NCI-H2227 treated with DMSO at 0.1 percent for 48 hours (cell line): ENCODE results near the gene ZNF133.
"Not testable (repeated sequence)": the region's sequence is repeated elsewhere in the genome, so short reads cannot be mapped to it uniquely, and the experiment has no call there.

Experiments
- DNase-seq: peaks from one replicate; lab custom pipeline; 2025; lab: John Stamatoyannopoulos, UW

Gene ZNF133

DNA sequence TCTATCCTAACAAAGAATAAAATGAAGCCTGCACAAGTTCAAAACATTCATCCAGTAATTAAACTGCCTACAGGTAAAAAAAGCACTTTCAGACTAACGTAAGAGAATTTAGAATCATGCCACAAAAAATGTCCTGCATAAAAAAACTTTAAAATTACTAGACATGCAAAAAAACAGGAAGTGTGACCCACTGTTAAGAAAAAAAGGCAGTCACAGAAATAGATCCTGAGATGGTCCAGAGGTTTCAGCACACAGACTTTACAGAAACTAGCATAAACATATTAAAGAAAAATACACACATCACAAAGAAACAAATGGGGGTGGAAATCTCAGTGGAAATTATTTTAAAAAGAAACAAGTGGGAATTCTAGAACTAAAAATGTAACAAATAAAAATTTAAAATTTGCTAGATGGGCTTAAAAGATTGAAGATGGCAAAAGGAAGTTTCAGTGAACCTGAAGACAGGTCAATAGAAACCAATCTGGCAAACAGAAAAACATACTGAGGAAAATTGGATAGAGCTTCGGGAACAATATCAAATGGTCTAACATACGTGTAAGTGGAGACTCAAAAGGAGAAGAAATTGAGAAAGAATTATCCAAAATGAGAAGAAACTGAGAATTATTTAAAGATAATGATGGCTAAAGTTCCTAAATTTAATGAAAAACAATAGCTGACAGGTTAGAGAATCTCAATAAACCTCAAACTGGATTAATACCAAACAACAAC is 3.4 kb upstream of the ZNF133 start:
- no peak for DNase-seq

DNA sequence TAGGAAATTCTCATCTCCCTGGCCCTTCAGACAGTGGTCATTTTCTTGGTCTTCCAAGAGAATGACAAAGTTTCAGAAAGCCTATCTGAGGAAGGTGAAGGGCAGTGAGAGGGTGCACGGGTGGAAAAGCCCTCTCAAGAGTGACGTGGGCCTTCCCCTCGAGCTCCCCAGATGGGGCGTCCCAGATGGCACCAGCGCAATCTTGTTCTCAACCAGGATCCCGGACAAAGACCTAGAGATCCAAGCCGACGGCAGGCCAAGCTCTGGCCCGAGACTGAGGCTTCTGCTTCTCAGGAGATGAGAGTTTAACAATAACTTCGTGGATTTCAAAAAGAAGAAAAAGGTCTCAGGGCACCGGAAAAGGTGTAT is 797 bp upstream of the ZNF133 start:
- DNase-seq: no peak

DNA sequence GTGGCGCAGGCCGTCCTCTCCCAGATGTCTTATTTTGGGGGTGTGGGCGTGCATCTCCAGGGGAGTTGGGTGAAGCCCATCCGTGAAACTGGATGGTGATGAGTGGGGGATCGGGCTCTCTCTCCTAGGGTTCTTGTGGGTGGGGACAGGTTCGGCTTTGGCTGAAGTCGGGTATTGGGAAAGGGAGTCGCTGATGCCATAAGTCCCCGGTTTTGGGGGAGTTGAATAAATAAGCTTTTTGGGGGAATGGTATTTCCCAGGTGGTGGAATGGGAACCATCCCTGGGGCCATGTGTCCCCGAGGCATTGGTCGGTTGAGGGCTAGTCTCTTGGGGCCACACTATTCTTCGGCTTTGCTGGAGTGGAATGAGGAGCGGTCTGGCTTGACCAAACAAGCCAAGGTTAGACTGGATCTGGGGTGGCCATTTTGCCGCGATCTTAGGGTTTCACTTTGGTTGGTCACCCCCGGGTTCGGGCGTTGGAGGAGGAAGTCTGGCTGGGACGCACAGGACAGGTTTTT is 481 bp downstream of the ZNF133 start:
- DNase-seq: no peak

- DNase-seq: no peak
Measured at GRCh38 chr20:18289306-18289705, 979 bp downstream of the ZNF133 start.

DNA sequence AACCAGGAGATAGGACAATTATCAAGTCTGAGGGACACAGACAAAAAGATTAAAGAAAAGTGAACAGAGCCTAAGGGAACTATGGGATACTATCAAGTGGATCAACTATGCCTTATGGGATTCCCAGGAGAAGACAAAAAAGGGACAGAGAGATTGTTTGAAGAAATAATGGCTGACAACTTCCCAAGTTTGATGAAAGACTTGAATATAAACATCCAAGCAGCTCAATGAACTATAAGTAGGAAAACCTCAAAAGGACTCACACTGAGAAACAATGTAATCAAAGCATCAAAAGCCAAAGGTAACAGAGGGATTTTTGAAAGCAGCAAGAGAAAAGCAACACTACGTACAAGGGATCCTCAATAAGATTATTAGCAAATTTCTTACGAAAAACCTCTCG is 11.0 kb downstream of the ZNF133 start:
- no peak for DNase-seq

GRCh38 chr20:18304618-18305017 is 16.3 kb downstream of the ZNF133 start:
- DNase-seq: no peak

DNA sequence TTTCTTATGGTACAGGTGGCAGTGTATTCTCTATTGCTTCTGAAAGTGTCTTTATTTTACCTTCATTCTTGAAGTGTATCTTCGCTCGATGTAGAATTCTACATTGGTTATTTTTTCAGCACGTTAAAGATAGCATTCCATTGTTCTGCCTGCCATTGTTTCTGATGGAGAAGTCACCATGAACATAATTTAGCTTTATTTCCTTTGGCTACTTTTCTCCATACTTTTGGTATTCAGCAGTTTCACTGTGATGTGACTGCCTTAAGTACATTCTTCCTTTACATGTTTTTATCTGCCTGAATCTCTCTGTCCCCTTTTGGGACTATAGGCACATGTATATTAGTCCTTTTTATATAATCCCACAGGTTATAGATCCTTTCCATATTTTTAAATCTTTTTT is 19.0 kb downstream of the ZNF133 start:
- DNase-seq: no peak

DNA sequence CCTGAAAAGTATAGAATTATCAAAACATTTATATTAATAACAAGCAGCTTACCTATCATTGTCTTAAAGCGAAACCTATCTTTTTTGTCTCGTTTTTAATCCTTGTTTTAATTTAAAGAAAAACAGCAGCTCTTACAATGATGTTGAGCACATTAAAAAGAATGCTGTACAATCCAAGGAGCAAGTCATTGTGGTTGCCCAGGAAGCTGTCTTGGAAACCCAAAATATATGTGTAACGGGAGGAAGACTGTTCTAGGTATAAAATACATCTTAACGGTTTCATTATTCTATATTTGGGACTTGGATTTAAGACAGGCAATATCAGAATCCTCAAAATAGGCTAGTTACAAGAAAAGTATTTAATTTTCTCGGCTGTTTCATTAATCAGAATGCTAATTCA is 21.7 kb downstream of the ZNF133 start:
- no peak for DNase-seq

- no peak for DNase-seq
Measured at GRCh38 chr20:18310592-18310991, 22.3 kb downstream of the ZNF133 start.

DNA sequence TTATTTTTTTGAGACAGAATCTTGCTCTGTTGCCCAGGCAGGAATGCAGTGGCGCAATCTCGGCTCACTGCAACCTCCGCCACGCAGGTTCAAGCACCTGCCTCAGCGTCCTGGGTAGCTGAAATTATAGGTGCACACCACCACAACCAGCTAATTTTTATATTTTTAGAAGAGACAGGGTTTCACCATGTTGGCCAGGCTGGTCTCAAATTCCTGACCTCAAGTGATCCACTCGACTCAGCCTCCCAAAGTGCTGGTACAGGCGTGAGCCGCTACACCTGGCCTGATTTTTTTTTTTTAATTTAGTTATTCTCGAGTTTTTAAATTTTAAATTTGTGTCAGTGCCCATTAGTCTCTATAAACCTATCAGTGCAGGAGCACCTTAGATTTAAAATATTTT is 24.4 kb downstream of the ZNF133 start:
- DNase-seq: no peak

DNA sequence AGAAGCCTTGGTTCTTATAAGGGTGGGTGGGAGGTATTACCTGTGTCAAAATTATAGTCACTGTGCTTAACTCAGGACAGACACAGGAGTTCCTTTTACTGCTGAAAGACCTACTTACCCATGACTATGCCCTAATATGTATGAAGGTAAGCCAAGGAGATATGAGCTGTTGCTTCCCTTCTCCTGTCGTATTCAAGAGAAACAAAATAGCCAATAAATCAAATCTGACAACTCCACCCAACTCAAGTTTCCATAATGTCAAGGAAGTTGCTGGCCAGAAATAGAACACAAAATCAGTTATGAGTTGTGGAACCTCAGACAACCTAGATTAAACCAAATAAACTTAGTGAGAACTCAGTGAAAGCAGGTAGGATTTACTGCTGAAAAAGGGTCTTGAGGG is 25.1 kb downstream of the ZNF133 start:
- no peak for DNase-seq

DNA sequence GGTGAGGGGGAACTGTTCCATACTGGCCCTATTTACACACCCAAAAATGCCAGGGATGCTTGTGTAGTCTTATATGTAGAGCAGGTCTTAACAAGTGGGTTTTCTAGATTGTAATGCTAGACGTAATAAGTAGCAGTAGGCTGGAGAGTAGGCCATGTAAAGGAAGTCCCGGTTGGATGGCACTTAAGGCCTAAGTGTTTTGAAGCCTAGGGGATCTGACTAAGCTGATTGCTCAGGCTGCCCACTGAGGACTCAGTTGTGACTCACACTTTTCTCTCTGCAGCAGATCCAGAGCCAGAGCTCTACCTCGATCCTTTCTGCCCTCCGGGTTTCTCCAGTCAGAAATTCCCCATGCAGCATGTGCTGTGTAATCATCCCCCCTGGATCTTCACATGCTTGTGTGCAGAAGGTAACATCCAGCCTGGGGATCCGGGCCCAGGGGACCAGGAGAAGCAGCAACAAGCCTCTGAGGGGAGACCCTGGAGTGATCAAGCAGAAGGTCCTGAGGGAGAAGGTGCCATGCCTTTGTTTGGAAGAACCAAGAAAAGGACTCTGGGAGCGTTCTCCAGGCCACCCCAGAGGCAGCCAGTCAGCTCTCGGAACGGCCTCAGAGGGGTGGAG is 26.6 kb downstream of the ZNF133 start:
- no peak for DNase-seq

- DNase-seq: no peak
Measured at GRCh38 chr20:18316166-18316565, 27.8 kb downstream of the ZNF133 start.

- DNase-seq: no peak
Measured at GRCh38 chr20:18321316-18321715, 33.0 kb downstream of the ZNF133 start.

GRCh38 chr20:18321976-18322950 is 33.9 kb downstream of the ZNF133 start:
- DNase-seq: no peak

DNA sequence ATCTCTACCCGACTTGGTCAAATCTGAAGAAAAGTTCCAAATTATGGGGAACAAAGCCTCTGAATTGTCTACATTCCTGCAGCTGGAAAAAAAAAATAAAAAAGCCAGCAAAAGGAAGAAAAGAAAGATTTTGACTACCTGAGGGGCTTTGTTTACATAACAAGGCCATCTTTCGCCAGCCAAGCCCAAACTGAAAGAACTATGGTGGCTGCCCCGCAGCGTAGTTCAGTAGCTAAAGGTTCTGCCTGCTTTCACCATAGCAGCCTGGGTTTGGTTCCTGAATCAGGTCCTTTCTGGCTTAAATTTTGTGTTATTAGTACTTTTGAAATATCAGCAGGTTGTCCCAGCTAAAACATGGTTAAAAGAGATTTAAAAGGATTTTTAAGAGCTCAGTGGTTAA is 35.4 kb downstream of the ZNF133 start:
- no peak for DNase-seq

DNA sequence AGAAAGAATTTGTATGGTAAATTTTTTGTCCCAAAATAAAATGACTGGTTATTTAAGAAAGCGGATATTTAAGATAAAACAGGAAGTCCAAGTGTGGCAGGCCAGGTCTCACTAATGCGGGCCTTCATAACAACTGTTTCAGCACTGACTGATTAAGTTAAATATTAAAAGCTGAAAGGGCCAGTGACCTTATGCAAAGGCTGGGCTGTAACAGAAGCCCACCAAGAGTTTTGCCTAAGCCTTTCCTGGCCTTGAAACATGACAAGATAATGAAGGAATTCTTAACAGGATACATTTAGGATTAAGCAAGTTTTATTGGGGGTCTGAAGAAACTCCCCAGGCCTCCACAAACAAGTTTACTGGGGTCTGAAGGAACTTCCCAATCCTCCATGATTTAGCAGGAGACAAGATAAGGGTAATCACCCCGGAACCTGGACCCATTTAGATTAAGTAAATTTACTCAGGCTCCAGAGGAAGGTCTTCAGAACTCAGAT is 36.3 kb downstream of the ZNF133 start:
- DNase-seq: no peak

DNA sequence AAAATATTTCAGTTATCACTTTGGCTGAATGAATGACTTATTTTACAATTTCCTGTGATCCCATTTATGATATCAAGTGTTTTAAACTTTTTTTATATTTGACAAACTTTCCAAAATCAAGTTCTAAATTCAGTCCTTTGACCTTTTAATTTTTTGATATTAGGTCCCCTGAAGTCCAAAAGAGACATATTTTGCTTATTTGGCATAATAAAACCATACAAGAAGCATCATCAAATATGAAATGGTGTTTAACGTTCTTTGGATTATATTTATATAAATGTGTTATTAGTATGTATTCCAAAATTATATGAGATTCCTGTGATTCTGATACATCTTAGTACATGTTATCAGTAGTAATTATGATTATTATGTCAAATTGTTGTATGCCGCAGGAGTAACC is 38.7 kb downstream of the ZNF133 start:
- DNase-seq: no peak

GRCh38 chr20:18331694-18332093 is 43.4 kb downstream of the ZNF133 start:
- no peak for DNase-seq

- DNase-seq: not testable (repeated sequence)
Measured at GRCh38 chr20:18349749-18350148, 61.4 kb downstream of the ZNF133 start.

GRCh38 chr20:18359854-18360253 is 71.5 kb downstream of the ZNF133 start:
- no peak for DNase-seq

- no peak for DNase-seq
Measured at GRCh38 chr20:18360635-18361034, 72.3 kb downstream of the ZNF133 start.
